ENCODE results near the gene GPAT3. TPM values are rescaled to one million over a fixed set of nuclear protein-coding genes. Genes with fewer than 3 reads are reported as not detected.
"Not testable (repeated sequence)": the region's sequence is repeated elsewhere in the genome, so short reads cannot be mapped to it uniquely, and the experiment has no call there.

GPAT3 gene
- total RNA-seq, 1 donor from 2014 or later, result not detected

DNA sequence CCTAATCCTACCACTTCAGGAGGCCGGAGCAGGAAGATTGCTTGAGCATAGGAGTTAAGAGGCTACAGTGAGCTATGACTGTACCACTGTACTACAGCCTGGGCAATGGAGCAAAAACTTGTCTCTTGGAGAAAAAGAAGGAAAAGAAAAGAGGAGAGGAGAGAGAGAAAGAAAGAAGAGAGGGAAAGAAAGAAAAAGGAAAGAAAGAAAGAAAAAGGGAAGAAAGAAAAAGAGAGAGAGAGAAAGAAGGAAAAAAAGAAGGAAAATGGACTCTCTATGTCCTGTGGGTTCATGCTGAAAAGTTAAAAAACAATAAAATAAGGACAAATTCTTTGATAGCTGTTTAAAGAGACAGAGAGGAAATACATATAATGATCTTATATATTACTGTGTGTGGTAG lies 37.7 kb upstream of the GPAT3 start:
- Mint-ChIP-seq H3K36me3 (ENCODE audit: unreplicated experiment) (no peaks in the 10 kb centered on the region), H3K9me3 (ENCODE audit: unreplicated experiment) (no peaks in the 10 kb centered on the region), H3K27me3 (ENCODE audit: unreplicated experiment) (no peaks in the 10 kb centered on the region), H3K4me1 (ENCODE audit: low read depth, unreplicated experiment) (no peaks in the 10 kb centered on the region), H3K27ac (ENCODE audit: unreplicated experiment) (no peak overlapping the region), H3K4me3 (ENCODE audit: unreplicated experiment) (no peak overlapping the region)
- no peak for DNase-seq
- no peak for TF ChIP-seq CTCF (IDR thresholded peaks at IDR 0.05; ENCODE audit: partially characterized antibody, unreplicated experiment)

GRCh38 chr4:83501671-83502070 lies 34.2 kb upstream of the GPAT3 start:
- not testable (repeated sequence) for H3K36me3 Mint-ChIP-seq (ENCODE audit: unreplicated experiment); H3K4me3 Mint-ChIP-seq (ENCODE audit: unreplicated experiment); H3K9me3 Mint-ChIP-seq (ENCODE audit: unreplicated experiment); H3K27me3 Mint-ChIP-seq (ENCODE audit: unreplicated experiment); DNase-seq; H3K27ac Mint-ChIP-seq (ENCODE audit: unreplicated experiment); H3K4me1 Mint-ChIP-seq (ENCODE audit: low read depth, unreplicated experiment)

- Mint-ChIP-seq H3K9me3 (ENCODE audit: unreplicated experiment) (no peaks in the 10 kb centered on the region), H3K36me3 (ENCODE audit: unreplicated experiment) (no peaks in the 10 kb centered on the region), H3K27me3 (ENCODE audit: unreplicated experiment) (no peaks in the 10 kb centered on the region), H3K27ac (ENCODE audit: unreplicated experiment) (no peak overlapping the region), H3K4me3 (ENCODE audit: unreplicated experiment) (no peak overlapping the region), H3K4me1 (ENCODE audit: low read depth, unreplicated experiment) (no peaks in the 10 kb centered on the region)
- no peak for TF ChIP-seq CTCF (IDR thresholded peaks at IDR 0.05; ENCODE audit: partially characterized antibody, unreplicated experiment)
- DNase-seq, result no peak
Measured at GRCh38 chr4:83503974-83504373, 31.9 kb upstream of the GPAT3 start.

- Mint-ChIP-seq H3K27me3 (ENCODE audit: unreplicated experiment) (no peaks in the 10 kb centered on the region), H3K4me1 (ENCODE audit: low read depth, unreplicated experiment) (no peaks in the 10 kb centered on the region), H3K27ac (ENCODE audit: unreplicated experiment) (no peak overlapping the region), H3K9me3 (ENCODE audit: unreplicated experiment) (no peaks in the 10 kb centered on the region), H3K4me3 (ENCODE audit: unreplicated experiment) (no peak overlapping the region), H3K36me3 (ENCODE audit: unreplicated experiment) (no peaks in the 10 kb centered on the region)
- no peak for DNase-seq
- TF ChIP-seq CTCF (IDR thresholded peaks at IDR 0.05; ENCODE audit: partially characterized antibody, unreplicated experiment), result no peak
Measured at GRCh38 chr4:83504503-83504902, 31.4 kb upstream of the GPAT3 start.

DNA sequence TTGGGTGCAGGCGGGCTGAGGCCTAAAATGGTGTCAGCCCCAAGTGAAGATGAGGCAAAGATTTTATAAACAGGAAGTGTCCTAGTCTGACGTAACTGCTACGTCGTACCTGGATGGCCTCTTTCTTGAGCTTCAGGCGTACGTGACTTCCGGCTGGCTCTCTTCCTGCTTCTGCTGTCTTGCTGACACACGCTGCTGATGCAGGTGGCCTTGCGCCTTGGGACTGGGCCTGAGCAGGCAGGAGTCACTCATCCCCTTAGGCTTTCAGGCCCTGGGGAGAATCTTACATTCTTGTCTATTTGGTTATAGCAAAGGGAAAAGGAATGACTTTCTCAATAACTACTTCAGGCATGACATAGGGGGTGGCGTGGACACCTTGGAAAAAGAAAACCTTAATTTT lies 30.9 kb upstream of the GPAT3 start:
- Mint-ChIP-seq H3K9me3 (ENCODE audit: unreplicated experiment) (no peaks in the 10 kb centered on the region), H3K4me1 (ENCODE audit: low read depth, unreplicated experiment) (no peaks in the 10 kb centered on the region), H3K4me3 (ENCODE audit: unreplicated experiment) (no peak overlapping the region), H3K36me3 (ENCODE audit: unreplicated experiment) (no peaks in the 10 kb centered on the region), H3K27ac (ENCODE audit: unreplicated experiment) (no peak overlapping the region), H3K27me3 (ENCODE audit: unreplicated experiment) (no peaks in the 10 kb centered on the region)
- no peak for TF ChIP-seq CTCF (IDR thresholded peaks at IDR 0.05; ENCODE audit: partially characterized antibody, unreplicated experiment)
- no peak for DNase-seq

- not testable (repeated sequence) for H3K9me3 Mint-ChIP-seq (ENCODE audit: unreplicated experiment); H3K27me3 Mint-ChIP-seq (ENCODE audit: unreplicated experiment); DNase-seq; H3K27ac Mint-ChIP-seq (ENCODE audit: unreplicated experiment); H3K4me3 Mint-ChIP-seq (ENCODE audit: unreplicated experiment); H3K4me1 Mint-ChIP-seq (ENCODE audit: low read depth, unreplicated experiment); H3K36me3 Mint-ChIP-seq (ENCODE audit: unreplicated experiment)
- TF ChIP-seq CTCF (IDR thresholded peaks at IDR 0.05; ENCODE audit: partially characterized antibody, unreplicated experiment), result peak; percentile 63
Measured at GRCh38 chr4:83509156-83509585, 26.7 kb upstream of the GPAT3 start.
